ENCODE measurements around the gene AHDC1. TPM values are rescaled to one million over a fixed set of nuclear protein-coding genes. Genes with fewer than 3 reads are reported as not detected.

Gene AHDC1
- total RNA-seq, 2 donors from 2014 or later = 54.5 to 58.3 TPM

GRCh38 chr1:27515626-27516025, 88.3 kb downstream of the AHDC1 start:
- no peak for DNase-seq (ENCODE audit: low spot score)
- intact Hi-C loops (cut with DNase I) = no loop called here

GRCh38 chr1:27513958-27514357, 90.0 kb downstream of the AHDC1 start:
- no peak for DNase-seq (ENCODE audit: low spot score)
- intact Hi-C loops (cut with DNase I) = no loop called here

- intact Hi-C loops (cut with DNase I) = no loop called here
- DNase-seq (ENCODE audit: low spot score) = no peak
Observed at GRCh38 chr1:27513528-27513927, 90.4 kb downstream of the AHDC1 start.

GRCh38 chr1:27509127-27510080, 94.5 kb downstream of the AHDC1 start:
- intact Hi-C loops (cut with DNase I) = no loop called here
- no peak for DNase-seq (ENCODE audit: low spot score)

- intact Hi-C loops (cut with DNase I) = no loop called here
- DNase-seq (ENCODE audit: low spot score) = no peak
Observed at GRCh38 chr1:27507960-27508665, 95.8 kb downstream of the AHDC1 start.

- peak; percentile 19 for DNase-seq (ENCODE audit: low spot score)
- intact Hi-C loops (cut with DNase I) = no loop called here
Observed at GRCh38 chr1:27506703-27507102, 97.2 kb downstream of the AHDC1 start.

GRCh38 chr1:27505420-27505680, 98.6 kb downstream of the AHDC1 start:
- intact Hi-C loops (cut with DNase I) = no loop called here
- peak; percentile 54 for DNase-seq (ENCODE audit: low spot score)

GRCh38 chr1:27504588-27505419, 99.1 kb downstream of the AHDC1 start:
- peak; percentile 93 for DNase-seq (ENCODE audit: low spot score)
- intact Hi-C loops (cut with DNase I) = loop anchor here in 1 of 2 donors (5.0 kb wide), 1 partner anchor 52 kb away; no protein-coding TSS in a partner anchor

- peak; percentile 79 for DNase-seq (ENCODE audit: low spot score)
- intact Hi-C loops (cut with DNase I) = loop anchor here in 1 of 2 donors (5.0 kb wide), 1 partner anchor 53 kb away; no protein-coding TSS in a partner anchor
Observed at GRCh38 chr1:27503844-27504587, 99.9 kb downstream of the AHDC1 start.

GRCh38 chr1:27503033-27503432, 100.9 kb downstream of the AHDC1 start:
- intact Hi-C loops (cut with DNase I) = loop anchor here in 1 of 2 donors (5.0 kb wide), 1 partner anchor 54 kb away; no protein-coding TSS in a partner anchor
- DNase-seq (ENCODE audit: low spot score) = peak; percentile 19

GRCh38 chr1:27501159-27501558, 102.8 kb downstream of the AHDC1 start:
- DNase-seq (ENCODE audit: low spot score) = peak; percentile 5
- intact Hi-C loops (cut with DNase I) = loop anchor here in 1 of 2 donors (5.0 kb wide), 1 partner anchor 56 kb away; no protein-coding TSS in a partner anchor

- intact Hi-C loops (cut with DNase I) = no loop called here
- DNase-seq (ENCODE audit: low spot score) = no peak
Observed at GRCh38 chr1:27499142-27499541, 104.8 kb downstream of the AHDC1 start.

- peak; percentile 81 for DNase-seq (ENCODE audit: low spot score)
- intact Hi-C loops (cut with DNase I) = no loop called here
Observed at GRCh38 chr1:27496604-27497155, 107.3 kb downstream of the AHDC1 start.

GRCh38 chr1:27492796-27493195, 111.1 kb downstream of the AHDC1 start:
- DNase-seq (ENCODE audit: low spot score) = peak; percentile 29
- intact Hi-C loops (cut with DNase I) = no loop called here

GRCh38 chr1:27491748-27492700, 111.9 kb downstream of the AHDC1 start:
- intact Hi-C loops (cut with DNase I) = no loop called here
- peak; percentile 78 for DNase-seq (ENCODE audit: low spot score)

- DNase-seq (ENCODE audit: low spot score) = peak; percentile 99
- intact Hi-C loops (cut with DNase I) = no loop called here
Observed at GRCh38 chr1:27489973-27490741, 113.8 kb downstream of the AHDC1 start, which contains the start of gene WASF2. TSS of gene WASF2 (minus strand) at chr1:27490167. CDS start at chr1:27428890, 61,277 bp downstream.

All from posterior vena cava (tissue), 2 donors.